Activated T-cell treated with anti-CD3 and anti-CD28 coated beads, Interleukin-2, amount 50 U/mL, for 4 hours (primary cell): ENCODE measurements around the gene HOXD10. TPM values are rescaled to one million over a fixed set of nuclear protein-coding genes. Genes with fewer than 3 reads are reported as not detected.

Experiments
- ATAC-seq, 2 donors: fragments of 200-7000 bp; cut with Tn5 transposase; one replicate each; pipeline ENCODE4 v1.10.0; 2021
- DNase-seq: peaks from one replicate; pipeline ENCODE4 v3.0.0-alpha.2; 2020
- H3K27me3 Mint-ChIP-seq: one replicate; pipeline ENCODE4 v1.8.0; 2021; ENCODE audit warnings: low read depth, mixed read lengths
- H3K36me3 Mint-ChIP-seq: one replicate; pipeline ENCODE4 v1.8.0; 2022; ENCODE audit warnings: mixed read lengths; ENCODE audit not compliant: insufficient read depth
- H3K4me1 Mint-ChIP-seq: one replicate; pipeline ENCODE4 v1.8.0; 2021; ENCODE audit warnings: low read depth, mixed read lengths
- H3K4me3 Mint-ChIP-seq: one replicate; pipeline ENCODE4 v1.8.0; 2021; ENCODE audit warnings: mild to moderate bottlenecking, moderate library complexity, mixed read lengths
- H3K9me3 Mint-ChIP-seq: one replicate; pipeline ENCODE4 v1.8.0; 2021; ENCODE audit warnings: mixed read lengths
- total RNA-seq, 3 donors: library from RNA; stranded (reverse); gene quantifications; one replicate each; pipeline ENCODE4 v1.2.1, GENCODE V29; 2021

Gene HOXD10
- total RNA-seq, 3 donors from 2014 or later: not detected

DNA sequence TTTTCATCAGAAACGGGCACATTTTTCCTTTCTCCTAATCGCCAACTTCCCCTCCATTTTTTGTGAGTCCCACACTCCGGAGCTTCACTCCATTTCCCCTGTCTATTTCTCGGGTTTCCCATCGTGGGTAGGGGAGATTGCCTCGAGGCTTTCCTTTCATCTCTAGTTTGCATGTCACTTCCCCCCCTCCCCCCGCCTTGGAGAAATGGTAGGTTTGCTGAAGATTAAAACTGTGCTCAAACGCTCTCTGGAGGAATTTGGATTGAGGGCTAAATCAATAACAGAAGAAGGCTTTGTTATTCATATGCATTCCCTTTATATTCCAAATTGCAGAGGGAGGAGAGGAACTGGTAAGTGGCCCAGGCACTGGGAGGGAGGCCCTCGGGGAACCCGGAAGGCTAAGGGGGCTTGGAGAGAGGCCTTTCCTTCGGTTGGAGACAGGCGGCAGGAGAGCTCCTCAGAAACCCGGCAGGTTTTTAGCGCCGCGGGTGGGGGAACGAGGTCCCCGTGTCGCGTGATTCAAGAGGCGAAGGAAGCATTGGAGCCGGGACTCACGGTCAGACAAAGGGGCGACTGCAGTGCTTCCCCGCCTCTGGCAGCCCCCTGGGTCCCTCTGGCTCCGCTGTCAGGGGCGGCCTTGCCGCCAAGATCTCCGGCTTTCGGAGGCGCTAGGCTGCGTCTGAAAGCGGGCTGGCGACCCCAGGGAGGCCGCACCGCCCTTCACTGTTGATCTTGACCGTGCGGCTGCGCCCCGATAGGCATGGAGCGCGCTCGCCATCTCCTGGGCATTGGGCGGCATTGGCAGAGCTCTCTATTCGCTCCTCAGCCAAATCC, 19.4 kb upstream of the HOXD10 start:
- Mint-ChIP-seq H3K4me1 (peaks cover 23% of the 10 kb centered on the region), H3K36me3 (no peaks in the 10 kb centered on the region), H3K9me3 (peaks cover 4% of the 10 kb centered on the region), H3K4me3 (peak overlapping the region; percentile 54), H3K27me3 (peaks cover 88% of the 10 kb centered on the region)
- DNase-seq: peak; percentile 43
- ATAC-seq: peak; percentile 82 to 86

DNA sequence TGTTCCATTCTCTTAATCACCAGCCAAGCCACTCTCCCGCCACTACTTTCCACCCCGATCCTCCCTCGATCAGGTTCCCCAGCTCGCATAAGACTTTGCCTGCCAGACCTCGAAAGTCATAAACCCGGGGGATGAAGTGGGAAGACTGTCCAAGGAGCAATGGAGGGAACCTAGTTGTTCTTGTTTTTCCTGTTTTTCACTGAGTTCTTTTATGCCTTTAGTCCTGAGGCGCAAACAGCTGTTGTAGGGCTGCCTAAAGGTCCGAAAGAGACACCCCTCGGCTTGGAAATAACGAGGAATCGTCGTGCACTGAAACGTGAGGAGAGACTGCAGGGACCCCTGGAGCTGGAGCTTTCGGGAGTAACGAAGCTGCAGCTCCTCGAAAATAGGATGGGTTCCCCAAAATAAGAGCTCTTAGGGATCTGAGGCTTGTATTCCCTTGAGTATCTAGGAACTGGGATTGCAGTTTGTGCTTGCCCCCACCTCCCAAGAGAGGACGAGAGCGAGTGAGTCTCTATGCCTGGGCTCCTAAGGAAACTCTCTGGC, 18.7 kb upstream of the HOXD10 start:
- H3K27me3 Mint-ChIP-seq: peaks cover 94% of the 10 kb centered on the region
- H3K4me3 Mint-ChIP-seq: peak overlapping the region; percentile 54
- H3K36me3 Mint-ChIP-seq: no peaks in the 10 kb centered on the region
- no peak for DNase-seq
- ATAC-seq: no peak
- H3K4me1 Mint-ChIP-seq: peaks cover 23% of the 10 kb centered on the region
- peaks cover 4% of the 10 kb centered on the region for H3K9me3 Mint-ChIP-seq

DNA sequence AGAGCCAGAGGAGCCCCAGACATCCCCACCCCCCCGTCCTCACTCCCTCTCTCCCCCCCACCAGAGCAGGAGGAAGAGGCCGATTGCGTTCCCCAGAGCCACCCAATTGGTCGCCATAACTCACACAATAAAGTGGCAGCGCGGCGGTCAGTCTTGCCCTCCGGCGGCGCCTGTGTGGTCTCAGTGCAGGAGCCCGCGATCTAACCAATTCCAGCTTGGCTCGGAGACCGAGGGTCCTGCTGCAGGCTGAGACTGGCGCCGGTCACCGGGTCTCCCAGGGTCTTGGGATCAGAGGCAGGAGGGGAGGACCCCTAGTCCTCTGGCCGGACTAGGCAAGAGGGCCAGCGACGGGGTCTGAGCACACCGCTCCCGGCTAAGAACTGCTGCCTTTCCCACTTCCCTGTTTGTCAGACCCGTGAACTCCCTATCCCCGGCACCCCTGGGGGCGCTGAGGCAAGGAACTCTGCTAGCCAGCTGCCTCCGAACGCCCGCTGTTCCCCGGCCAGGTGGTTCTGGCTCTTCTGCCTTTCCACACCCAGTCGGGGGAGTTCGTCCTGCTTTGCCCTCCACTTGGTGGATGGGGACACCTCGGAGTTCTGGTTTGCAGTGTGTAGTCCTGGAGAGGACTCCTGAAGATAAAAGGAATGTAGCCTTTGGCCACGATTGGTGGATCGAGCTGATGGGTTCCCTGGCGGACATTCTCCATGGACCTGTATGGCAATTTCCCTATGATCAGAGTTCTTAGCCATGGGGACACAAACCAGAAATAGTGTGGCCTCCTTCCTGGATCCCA, 18.0 kb upstream of the HOXD10 start:
- DNase-seq (no peak), ATAC-seq (no peak)
- Mint-ChIP-seq H3K9me3 (peaks cover 4% of the 10 kb centered on the region), H3K36me3 (no peaks in the 10 kb centered on the region), H3K4me1 (peaks cover 21% of the 10 kb centered on the region), H3K27me3 (peaks cover 93% of the 10 kb centered on the region), H3K4me3 (no peak overlapping the region)

GRCh38 chr2:176099159-176099727, 17.3 kb upstream of the HOXD10 start:
- Mint-ChIP-seq H3K4me3 (no peak overlapping the region), H3K36me3 (no peaks in the 10 kb centered on the region), H3K9me3 (no peaks in the 10 kb centered on the region), H3K4me1 (peaks cover 17% of the 10 kb centered on the region), H3K27me3 (peaks cover 93% of the 10 kb centered on the region)
- no peak for DNase-seq
- no peak for ATAC-seq

DNA sequence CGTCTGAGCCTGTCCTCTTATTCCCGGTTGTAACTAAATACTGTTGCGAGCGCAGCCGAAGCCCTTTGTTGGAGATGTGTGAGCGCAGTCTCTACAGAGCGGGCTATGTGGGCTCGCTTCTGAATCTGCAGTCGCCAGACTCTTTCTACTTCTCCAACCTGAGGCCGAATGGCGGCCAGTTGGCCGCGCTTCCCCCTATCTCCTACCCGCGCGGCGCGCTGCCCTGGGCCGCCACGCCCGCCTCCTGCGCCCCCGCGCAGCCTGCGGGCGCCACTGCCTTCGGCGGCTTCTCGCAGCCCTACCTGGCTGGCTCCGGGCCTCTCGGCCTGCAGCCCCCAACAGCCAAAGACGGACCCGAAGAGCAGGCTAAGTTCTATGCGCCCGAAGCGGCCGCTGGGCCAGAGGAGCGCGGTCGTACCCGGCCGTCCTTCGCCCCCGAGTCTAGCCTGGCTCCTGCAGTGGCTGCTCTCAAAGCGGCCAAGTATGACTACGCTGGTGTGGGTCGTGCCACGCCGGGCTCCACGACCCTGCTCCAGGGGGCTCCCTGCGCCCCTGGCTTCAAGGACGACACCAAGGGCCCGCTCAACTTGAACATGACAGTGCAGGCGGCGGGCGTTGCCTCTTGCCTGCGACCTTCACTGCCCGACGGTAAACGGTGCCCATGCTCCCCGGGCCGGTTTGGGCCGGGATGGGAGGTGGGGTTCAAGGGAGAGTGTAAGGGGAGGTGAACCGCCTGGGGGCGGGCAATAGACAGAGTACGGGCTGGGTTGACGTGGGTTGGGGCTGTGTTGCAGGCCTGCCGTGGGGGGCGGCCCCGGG, 16.6 kb upstream of the HOXD10 start, which contains the start of gene HOXD12:
TSS of gene HOXD12 (plus strand) at position 68 of the 819 bp plus-strand sequence. CDS start at position 75, 7 bp downstream.
- peaks cover 17% of the 10 kb centered on the region for H3K4me1 Mint-ChIP-seq
- H3K4me3 Mint-ChIP-seq: no peak within 1 kb of the TSS
- ATAC-seq (no peak), DNase-seq (no peak)
- H3K36me3 Mint-ChIP-seq: no peaks in the 10 kb centered on the region
- H3K27me3 Mint-ChIP-seq: peaks cover 93% of the 10 kb centered on the region
- no peaks in the 10 kb centered on the region for H3K9me3 Mint-ChIP-seq

DNA sequence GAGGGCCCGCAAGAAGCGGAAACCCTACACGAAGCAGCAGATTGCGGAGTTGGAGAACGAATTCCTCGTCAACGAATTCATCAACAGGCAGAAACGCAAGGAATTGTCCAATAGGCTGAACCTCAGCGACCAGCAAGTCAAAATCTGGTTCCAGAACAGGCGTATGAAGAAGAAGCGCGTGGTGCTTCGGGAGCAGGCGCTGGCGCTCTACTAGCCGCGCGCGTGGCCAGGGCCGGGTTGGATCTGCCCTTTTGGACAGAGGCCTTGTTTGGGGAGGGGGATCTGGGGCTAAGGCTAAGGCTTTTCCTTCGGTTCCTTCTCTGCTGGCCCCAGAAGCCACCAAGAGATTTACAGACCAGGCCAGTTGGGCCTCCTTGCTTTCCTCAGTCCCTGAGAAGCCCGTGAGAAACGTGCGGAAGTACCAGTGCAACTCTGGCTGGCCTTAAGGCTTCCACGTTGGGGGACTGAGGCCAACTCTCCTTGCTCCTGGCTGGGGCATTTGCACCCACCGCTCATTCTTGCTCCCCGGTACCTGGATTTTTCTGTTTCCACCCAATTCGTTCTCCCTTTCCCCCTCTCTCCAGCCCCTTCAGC, 15.9 kb upstream of the HOXD10 start:
- Mint-ChIP-seq H3K27me3 (peaks cover 93% of the 10 kb centered on the region), H3K4me3 (no peak overlapping the region), H3K9me3 (no peaks in the 10 kb centered on the region), H3K36me3 (no peaks in the 10 kb centered on the region), H3K4me1 (peaks cover 19% of the 10 kb centered on the region)
- ATAC-seq (no peak), DNase-seq (no peak)

- Mint-ChIP-seq H3K4me1 (peaks cover 23% of the 10 kb centered on the region), H3K4me3 (no peak overlapping the region), H3K27me3 (peaks cover 94% of the 10 kb centered on the region), H3K9me3 (no peaks in the 10 kb centered on the region), H3K36me3 (no peaks in the 10 kb centered on the region)
- ATAC-seq: no peak
- no peak for DNase-seq
These were observed 15.3 kb upstream of the HOXD10 start for GRCh38 chr2:176101216-176101830.

DNA sequence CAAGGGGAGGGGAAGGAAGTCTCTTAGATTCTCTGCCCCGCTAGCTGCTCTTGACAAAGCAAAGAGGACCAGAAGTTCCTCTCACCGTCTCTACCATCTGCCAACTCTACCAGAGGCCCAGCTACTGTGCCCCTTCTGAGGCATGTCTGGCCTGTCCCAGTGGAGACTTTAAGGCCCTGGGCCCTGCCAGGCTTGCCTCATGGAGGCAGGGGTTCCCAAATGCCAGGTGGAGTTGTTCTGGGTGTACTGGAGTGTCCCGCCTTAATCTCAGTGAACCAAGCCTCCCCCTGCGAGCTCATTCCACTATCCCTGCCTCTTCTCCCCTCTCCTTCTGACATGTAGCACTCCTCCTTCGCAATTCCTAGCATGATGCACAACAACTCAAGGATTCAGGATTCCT, 14.7 kb upstream of the HOXD10 start:
- Mint-ChIP-seq H3K27me3 (peaks cover 91% of the 10 kb centered on the region), H3K9me3 (no peaks in the 10 kb centered on the region), H3K36me3 (no peaks in the 10 kb centered on the region), H3K4me3 (no peak overlapping the region), H3K4me1 (peaks cover 20% of the 10 kb centered on the region)
- ATAC-seq: no peak
- no peak for DNase-seq

DNA sequence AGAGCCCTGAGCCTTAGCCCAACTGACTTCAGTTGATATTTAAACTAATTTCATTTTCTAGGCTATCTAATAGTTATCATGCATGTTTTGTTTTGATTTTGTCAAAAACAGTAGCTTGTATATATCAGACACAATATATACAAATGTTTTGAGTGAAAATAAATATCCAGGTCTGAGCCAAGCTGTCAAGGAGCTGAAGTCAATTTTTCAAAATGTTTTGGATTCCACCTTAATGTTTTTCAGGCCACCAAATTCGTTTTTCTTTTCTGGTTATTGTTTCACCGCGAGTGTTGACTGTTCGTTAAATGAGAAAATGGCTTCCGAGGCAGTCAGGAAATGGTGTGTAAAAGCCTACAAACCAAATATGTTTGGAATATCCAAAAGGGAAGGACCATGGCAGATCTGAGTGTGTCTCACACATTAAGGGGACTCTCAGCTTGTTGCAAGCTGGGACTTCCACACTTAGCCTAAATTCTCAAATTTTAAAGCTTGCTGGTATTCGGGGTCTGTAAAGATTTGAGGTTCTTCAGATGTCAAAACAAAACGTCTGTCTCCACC, 14.2 kb upstream of the HOXD10 start:
- Mint-ChIP-seq H3K4me1 (peaks cover 18% of the 10 kb centered on the region), H3K27me3 (peaks cover 90% of the 10 kb centered on the region), H3K9me3 (no peaks in the 10 kb centered on the region), H3K4me3 (no peak overlapping the region), H3K36me3 (no peaks in the 10 kb centered on the region)
- no peak for ATAC-seq
- no peak for DNase-seq

GRCh38 chr2:176103194-176103593, 13.4 kb upstream of the HOXD10 start:
- Mint-ChIP-seq H3K27me3 (peaks cover 84% of the 10 kb centered on the region), H3K4me1 (peaks cover 13% of the 10 kb centered on the region), H3K36me3 (no peaks in the 10 kb centered on the region), H3K9me3 (no peaks in the 10 kb centered on the region), H3K4me3 (no peak overlapping the region)
- no peak for DNase-seq
- no peak for ATAC-seq

DNA sequence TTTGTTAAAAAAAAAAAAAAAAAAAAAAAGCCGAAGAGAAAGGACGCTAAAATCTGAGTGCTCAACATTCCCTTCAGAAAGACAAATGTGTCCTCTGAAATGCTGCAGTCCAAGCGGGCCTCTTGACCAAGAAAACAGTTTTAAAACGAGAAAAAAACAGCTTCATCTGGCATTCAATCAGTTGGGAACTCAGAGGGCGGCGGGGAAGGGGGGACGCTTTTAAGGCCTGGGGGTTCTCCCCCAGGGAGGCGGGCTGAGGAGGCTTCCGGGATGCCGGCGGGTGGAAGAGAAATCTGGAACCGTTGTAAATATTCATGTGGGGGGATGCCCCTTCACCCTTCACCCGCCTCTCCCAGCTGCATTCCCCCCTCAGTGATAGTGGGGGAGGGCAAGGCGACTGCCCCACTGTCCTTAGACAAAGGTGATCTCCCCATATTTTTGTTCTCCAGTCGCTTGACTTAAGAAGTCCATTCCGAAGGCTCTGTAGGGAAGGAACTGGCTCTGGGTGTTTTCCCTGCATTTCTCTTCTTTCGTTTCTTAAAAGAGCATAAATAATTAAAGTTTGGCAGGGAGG, 12.7 kb upstream of the HOXD10 start:
- Mint-ChIP-seq H3K36me3 (no peaks in the 10 kb centered on the region), H3K4me3 (no peak overlapping the region), H3K9me3 (no peaks in the 10 kb centered on the region), H3K4me1 (peaks cover 14% of the 10 kb centered on the region), H3K27me3 (peaks cover 83% of the 10 kb centered on the region)
- no peak for DNase-seq
- ATAC-seq: no peak

- ATAC-seq (no peak), DNase-seq (no peak)
- H3K4me1 Mint-ChIP-seq: peaks cover 14% of the 10 kb centered on the region
- no peaks in the 10 kb centered on the region for H3K36me3 Mint-ChIP-seq
- H3K4me3 Mint-ChIP-seq: no peak overlapping the region
- peaks cover 3% of the 10 kb centered on the region for H3K9me3 Mint-ChIP-seq
- peaks cover 83% of the 10 kb centered on the region for H3K27me3 Mint-ChIP-seq
These were observed 12.1 kb upstream of the HOXD10 start for GRCh38 chr2:176104316-176105077.
